Activated T-cell treated with anti-CD3 and anti-CD28 coated beads, Interleukin-2, amount 50 U/mL, for 72 hours (primary cell): ENCODE measurements around the gene SLC6A9. TPM values are rescaled to one million over a fixed set of nuclear protein-coding genes. Genes with fewer than 3 reads are reported as not detected.
A peak's percentile ranks its signal among the peaks of the same experiment; 100 is the strongest.

ENCODE experiments used
- ATAC-seq, 2 donors: fragments of 150-1000 bp; cut with Tn5 transposase; replicated peaks in 1 of 2; 2 replicates each; pipeline ENCODE4 v1.10.0; 2021; ENCODE audit warnings: moderate library complexity in 2 of 2, mild to moderate bottlenecking in 1 of 2
- DNase-seq, 2 donors: peaks; one replicate each; pipeline ENCODE4 v3.0.0; 2021 to 2022; ENCODE audit warnings: mixed read lengths in 1 of 2
- H3K27ac Mint-ChIP-seq: one replicate; pipeline ENCODE4 v1.8.0; 2022; ENCODE audit warnings: mild to moderate bottlenecking, moderate library complexity, mixed read lengths
- H3K27me3 Mint-ChIP-seq: one replicate; pipeline ENCODE4 v1.8.0; 2022; ENCODE audit warnings: low read depth, mixed read lengths
- H3K36me3 Mint-ChIP-seq, 2 donors: one replicate each; pipeline ENCODE4 v1.8.0; 2022; ENCODE audit warnings: mixed read lengths in 2 of 2, mild to moderate bottlenecking in 1 of 2; ENCODE audit not compliant: insufficient read depth in 2 of 2
- H3K4me1 Mint-ChIP-seq: one replicate; pipeline ENCODE4 v1.8.0; 2022; ENCODE audit warnings: low read depth, mixed read lengths
- H3K4me3 Mint-ChIP-seq, 2 donors: one replicate each; pipeline ENCODE4 v1.8.0; 2022; ENCODE audit warnings: mild to moderate bottlenecking in 2 of 2, mixed read lengths in 2 of 2, moderate library complexity in 2 of 2
- H3K9me3 Mint-ChIP-seq, 2 donors: one replicate each; pipeline ENCODE4 v1.8.0; 2022; ENCODE audit warnings: mixed read lengths in 2 of 2
- total RNA-seq, 2 donors: library from RNA; stranded (reverse); gene quantifications; one replicate each; pipeline ENCODE4 v1.2.3, GENCODE V29; 2022

SLC6A9 gene
- total RNA-seq, 2 donors from 2014 or later: 24.5 to 28.3 TPM

GRCh38 chr1:43991200-43991475 lies 40.1 kb downstream of the SLC6A9 start:
- Mint-ChIP-seq H3K36me3 (no peaks in the 10 kb centered on the region), H3K27ac (no peak overlapping the region), H3K9me3 (no peaks in the 10 kb centered on the region), H3K4me1 (peaks cover 14% of the 10 kb centered on the region), H3K4me3 (peak overlapping the region; percentile 91 to 96), H3K27me3 (no peaks in the 10 kb centered on the region)
- ATAC-seq (no peak), DNase-seq (no peak)

- DNase-seq (no peak), ATAC-seq (no peak)
- Mint-ChIP-seq H3K27me3 (no peaks in the 10 kb centered on the region), H3K4me1 (peaks cover 14% of the 10 kb centered on the region), H3K27ac (no peak overlapping the region), H3K36me3 (no peaks in the 10 kb centered on the region), H3K9me3 (no peaks in the 10 kb centered on the region), H3K4me3 (peak overlapping the region; percentile 91 to 96)
Measured at GRCh38 chr1:43990271-43991199, 40.7 kb downstream of the SLC6A9 start.

GRCh38 chr1:43987159-43987902 lies 43.9 kb downstream of the SLC6A9 start:
- DNase-seq: no peak

GRCh38 chr1:43986712-43987111 lies 44.5 kb downstream of the SLC6A9 start:
- DNase-seq (no peak), ATAC-seq (no peak)
- peaks cover 0 to 5% of the 10 kb centered on the region in 2 donors for H3K36me3 Mint-ChIP-seq
- H3K9me3 Mint-ChIP-seq: no peaks in the 10 kb centered on the region
- H3K4me1 Mint-ChIP-seq: no peaks in the 10 kb centered on the region
- no peak overlapping the region for H3K4me3 Mint-ChIP-seq
- no peak overlapping the region for H3K27ac Mint-ChIP-seq
- no peaks in the 10 kb centered on the region for H3K27me3 Mint-ChIP-seq

More at GRCh38 chr1:43987159-43987902, 43.9 kb downstream of the SLC6A9 start:
- ATAC-seq: no peak
- no peak overlapping the region for H3K27ac Mint-ChIP-seq
- H3K9me3 Mint-ChIP-seq: no peaks in the 10 kb centered on the region
- H3K36me3 Mint-ChIP-seq: peaks cover 0 to 4% of the 10 kb centered on the region in 2 donors
- peaks cover 5% of the 10 kb centered on the region for H3K4me1 Mint-ChIP-seq
- no peaks in the 10 kb centered on the region for H3K27me3 Mint-ChIP-seq
- H3K4me3 Mint-ChIP-seq: no peak overlapping the region

- Mint-ChIP-seq H3K4me1 (no peaks in the 10 kb centered on the region), H3K4me3 (no peak overlapping the region), H3K27ac (no peak overlapping the region), H3K27me3 (no peaks in the 10 kb centered on the region), H3K36me3 (peaks cover 0 to 5% of the 10 kb centered on the region in 2 donors), H3K9me3 (no peaks in the 10 kb centered on the region)
- DNase-seq (no peak), ATAC-seq (no peak)
Measured at GRCh38 chr1:43985984-43986595, 45.2 kb downstream of the SLC6A9 start.

GRCh38 chr1:43984855-43985254 lies 46.4 kb downstream of the SLC6A9 start:
- no peaks in the 10 kb centered on the region for H3K27me3 Mint-ChIP-seq
- no peak for ATAC-seq
- DNase-seq: no peak
- peaks cover 11% of the 10 kb centered on the region for H3K4me1 Mint-ChIP-seq
- H3K36me3 Mint-ChIP-seq: peaks cover 3 to 5% of the 10 kb centered on the region in 2 donors
- H3K27ac Mint-ChIP-seq: no peak overlapping the region
- no peak overlapping the region for H3K4me3 Mint-ChIP-seq
- no peaks in the 10 kb centered on the region for H3K9me3 Mint-ChIP-seq

GRCh38 chr1:43983253-43983899 lies 47.9 kb downstream of the SLC6A9 start:
- Mint-ChIP-seq H3K9me3 (no peaks in the 10 kb centered on the region), H3K27me3 (no peaks in the 10 kb centered on the region), H3K4me3 (no peak overlapping the region), H3K4me1 (peaks cover 17% of the 10 kb centered on the region), H3K36me3 (peaks cover 4 to 9% of the 10 kb centered on the region in 2 donors), H3K27ac (no peak overlapping the region)
- ATAC-seq (no peak), DNase-seq (no peak)

GRCh38 chr1:43982808-43983207 lies 48.5 kb downstream of the SLC6A9 start:
- no peak overlapping the region for H3K4me3 Mint-ChIP-seq
- ATAC-seq: no peak
- peaks cover 5 to 10% of the 10 kb centered on the region in 2 donors for H3K36me3 Mint-ChIP-seq
- H3K27ac Mint-ChIP-seq: no peak overlapping the region
- DNase-seq: no peak
- H3K4me1 Mint-ChIP-seq: peaks cover 23% of the 10 kb centered on the region
- no peaks in the 10 kb centered on the region for H3K27me3 Mint-ChIP-seq
- H3K9me3 Mint-ChIP-seq: no peaks in the 10 kb centered on the region

GRCh38 chr1:43982241-43982640 lies 49.0 kb downstream of the SLC6A9 start:
- no peak overlapping the region for H3K4me3 Mint-ChIP-seq
- DNase-seq (no peak), ATAC-seq (no peak)
- no peak overlapping the region for H3K27ac Mint-ChIP-seq
- H3K36me3 Mint-ChIP-seq: peaks cover 11 to 16% of the 10 kb centered on the region in 2 donors
- no peaks in the 10 kb centered on the region for H3K9me3 Mint-ChIP-seq
- peaks cover 29% of the 10 kb centered on the region for H3K4me1 Mint-ChIP-seq
- no peaks in the 10 kb centered on the region for H3K27me3 Mint-ChIP-seq

- H3K27me3 Mint-ChIP-seq: no peaks in the 10 kb centered on the region
- no peaks in the 10 kb centered on the region for H3K9me3 Mint-ChIP-seq
- H3K4me3 Mint-ChIP-seq: no peak overlapping the region
- H3K4me1 Mint-ChIP-seq: peaks cover 35% of the 10 kb centered on the region
- no peak for ATAC-seq
- peaks cover 12 to 22% of the 10 kb centered on the region in 2 donors for H3K36me3 Mint-ChIP-seq
- no peak for DNase-seq
- H3K27ac Mint-ChIP-seq: no peak overlapping the region
Measured at GRCh38 chr1:43981636-43982035, 49.6 kb downstream of the SLC6A9 start.

- Mint-ChIP-seq H3K27ac (no peak overlapping the region), H3K9me3 (no peaks in the 10 kb centered on the region), H3K4me1 (peaks cover 40% of the 10 kb centered on the region), H3K27me3 (no peaks in the 10 kb centered on the region), H3K4me3 (peak overlapping the region in 1 of 2 donors; percentile 88), H3K36me3 (peaks cover 15 to 25% of the 10 kb centered on the region in 2 donors)
- ATAC-seq (no peak), DNase-seq (no peak)
Measured at GRCh38 chr1:43981135-43981491, 50.1 kb downstream of the SLC6A9 start.

- H3K36me3 Mint-ChIP-seq: peaks cover 15 to 25% of the 10 kb centered on the region in 2 donors
- DNase-seq: no peak
- no peak for ATAC-seq
- no peaks in the 10 kb centered on the region for H3K9me3 Mint-ChIP-seq
- H3K4me1 Mint-ChIP-seq: peaks cover 46% of the 10 kb centered on the region
- H3K27ac Mint-ChIP-seq: no peak overlapping the region
- H3K4me3 Mint-ChIP-seq: peak overlapping the region; percentile 88
- no peaks in the 10 kb centered on the region for H3K27me3 Mint-ChIP-seq
Measured at GRCh38 chr1:43980255-43981134, 50.8 kb downstream of the SLC6A9 start.
